ENCODE measurements around the gene EPB41L4B.

EPB41L4B gene

GRCh38 chr9:109166171-109166770 is 154.6 kb downstream of the EPB41L4B start:
- no peak for ATAC-seq (ENCODE audit: low read depth)
- peaks cover 3% of the 10 kb centered on the region for H3K36me3 Mint-ChIP-seq
- no peak overlapping the region for H3K4me3 Mint-ChIP-seq
- H3K9me3 Mint-ChIP-seq: peaks cover 1% of the 10 kb centered on the region
- peaks cover 7% of the 10 kb centered on the region for H3K4me1 Mint-ChIP-seq
- no peak for DNase-seq (ENCODE audit: low spot score in 2 of 2)
- no peak overlapping the region for H3K27ac Mint-ChIP-seq
- peaks cover 18% of the 10 kb centered on the region for H3K27me3 Mint-ChIP-seq

GRCh38 chr9:109164042-109164441 is 156.8 kb downstream of the EPB41L4B start:
- peaks cover 3% of the 10 kb centered on the region for H3K9me3 Mint-ChIP-seq
- no peak overlapping the region for H3K27ac Mint-ChIP-seq
- H3K4me3 Mint-ChIP-seq: no peak overlapping the region
- peaks cover 7% of the 10 kb centered on the region for H3K4me1 Mint-ChIP-seq
- peaks cover 5% of the 10 kb centered on the region for H3K36me3 Mint-ChIP-seq
- DNase-seq (ENCODE audit: low spot score in 2 of 2): no peak
- H3K27me3 Mint-ChIP-seq: peaks cover 17% of the 10 kb centered on the region
- peak; percentile 60 for ATAC-seq (ENCODE audit: low read depth)

GRCh38 chr9:109163194-109163593 is 157.7 kb downstream of the EPB41L4B start:
- ATAC-seq (ENCODE audit: low read depth) (no peak), DNase-seq (ENCODE audit: low spot score in 2 of 2) (no peak)
- Mint-ChIP-seq H3K27ac (no peak overlapping the region), H3K9me3 (peaks cover 3% of the 10 kb centered on the region), H3K4me3 (no peak overlapping the region), H3K4me1 (peaks cover 7% of the 10 kb centered on the region), H3K27me3 (peaks cover 16% of the 10 kb centered on the region), H3K36me3 (peaks cover 5% of the 10 kb centered on the region)

GRCh38 chr9:109162677-109163076 is 158.2 kb downstream of the EPB41L4B start:
- H3K9me3 Mint-ChIP-seq: peaks cover 3% of the 10 kb centered on the region
- H3K4me1 Mint-ChIP-seq: peaks cover 7% of the 10 kb centered on the region
- H3K36me3 Mint-ChIP-seq: peaks cover 5% of the 10 kb centered on the region
- H3K4me3 Mint-ChIP-seq: no peak overlapping the region
- ATAC-seq (ENCODE audit: low read depth): no peak
- no peak for DNase-seq (ENCODE audit: low spot score in 2 of 2)
- H3K27me3 Mint-ChIP-seq: peaks cover 15% of the 10 kb centered on the region
- no peak overlapping the region for H3K27ac Mint-ChIP-seq

GRCh38 chr9:109161471-109161870 is 159.4 kb downstream of the EPB41L4B start:
- ATAC-seq (ENCODE audit: low read depth) (no peak), DNase-seq (ENCODE audit: low spot score in 2 of 2) (no peak)
- Mint-ChIP-seq H3K4me3 (no peak overlapping the region), H3K36me3 (peaks cover 2% of the 10 kb centered on the region), H3K27ac (no peak overlapping the region), H3K9me3 (peaks cover 2% of the 10 kb centered on the region), H3K4me1 (peaks cover 4% of the 10 kb centered on the region), H3K27me3 (peaks cover 11% of the 10 kb centered on the region)

GRCh38 chr9:109159583-109159982 is 161.3 kb downstream of the EPB41L4B start:
- DNase-seq (ENCODE audit: low spot score in 2 of 2) (no peak), ATAC-seq (ENCODE audit: low read depth) (no peak)
- Mint-ChIP-seq H3K27me3 (peaks cover 11% of the 10 kb centered on the region), H3K36me3 (peaks cover 2% of the 10 kb centered on the region), H3K27ac (no peak overlapping the region), H3K4me1 (peaks cover 4% of the 10 kb centered on the region), H3K9me3 (peaks cover 2% of the 10 kb centered on the region), H3K4me3 (no peak overlapping the region)

GRCh38 chr9:109158651-109159050 is 162.2 kb downstream of the EPB41L4B start:
- Mint-ChIP-seq H3K4me1 (no peaks in the 10 kb centered on the region), H3K36me3 (peaks cover 2% of the 10 kb centered on the region), H3K4me3 (no peak overlapping the region), H3K27me3 (peaks cover 6% of the 10 kb centered on the region), H3K27ac (no peak overlapping the region), H3K9me3 (peaks cover 8% of the 10 kb centered on the region)
- ATAC-seq (ENCODE audit: low read depth) (no peak), DNase-seq (ENCODE audit: low spot score in 2 of 2) (no peak)

GRCh38 chr9:109156708-109157107 is 164.2 kb downstream of the EPB41L4B start:
- Mint-ChIP-seq H3K27me3 (peaks cover 4% of the 10 kb centered on the region), H3K4me3 (no peak overlapping the region), H3K9me3 (peaks cover 8% of the 10 kb centered on the region), H3K4me1 (no peaks in the 10 kb centered on the region), H3K36me3 (peaks cover 2% of the 10 kb centered on the region), H3K27ac (no peak overlapping the region)
- no peak for ATAC-seq (ENCODE audit: low read depth)
- no peak for DNase-seq (ENCODE audit: low spot score in 2 of 2)

- H3K4me3 Mint-ChIP-seq: no peak overlapping the region
- H3K36me3 Mint-ChIP-seq: no peaks in the 10 kb centered on the region
- H3K9me3 Mint-ChIP-seq: peaks cover 7% of the 10 kb centered on the region
- ATAC-seq (ENCODE audit: low read depth) (no peak), DNase-seq (ENCODE audit: low spot score in 2 of 2) (no peak)
- H3K4me1 Mint-ChIP-seq: no peaks in the 10 kb centered on the region
- no peak overlapping the region for H3K27ac Mint-ChIP-seq
- peaks cover 2% of the 10 kb centered on the region for H3K27me3 Mint-ChIP-seq
These were observed 169.8 kb downstream of the EPB41L4B start for GRCh38 chr9:109150925-109151545.

GRCh38 chr9:109149722-109150121 is 171.1 kb downstream of the EPB41L4B start:
- ATAC-seq (ENCODE audit: low read depth) (no peak), DNase-seq (ENCODE audit: low spot score in 2 of 2) (no peak)
- no peaks in the 10 kb centered on the region for H3K4me1 Mint-ChIP-seq
- peaks cover 7% of the 10 kb centered on the region for H3K9me3 Mint-ChIP-seq
- peaks cover 6% of the 10 kb centered on the region for H3K27me3 Mint-ChIP-seq
- no peaks in the 10 kb centered on the region for H3K36me3 Mint-ChIP-seq
- H3K27ac Mint-ChIP-seq: no peak overlapping the region
- no peak overlapping the region for H3K4me3 Mint-ChIP-seq

GRCh38 chr9:109149089-109149488 is 171.8 kb downstream of the EPB41L4B start:
- Mint-ChIP-seq H3K4me3 (no peak overlapping the region), H3K27ac (no peak overlapping the region), H3K4me1 (no peaks in the 10 kb centered on the region), H3K27me3 (peaks cover 6% of the 10 kb centered on the region), H3K36me3 (no peaks in the 10 kb centered on the region), H3K9me3 (peaks cover 4% of the 10 kb centered on the region)
- DNase-seq (ENCODE audit: low spot score in 2 of 2) (no peak), ATAC-seq (ENCODE audit: low read depth) (no peak)

- Mint-ChIP-seq H3K36me3 (no peaks in the 10 kb centered on the region), H3K4me3 (no peak overlapping the region), H3K27me3 (peaks cover 6% of the 10 kb centered on the region), H3K4me1 (peaks cover 3% of the 10 kb centered on the region), H3K27ac (no peak overlapping the region), H3K9me3 (no peaks in the 10 kb centered on the region)
- ATAC-seq (ENCODE audit: low read depth) (no peak), DNase-seq (ENCODE audit: low spot score in 2 of 2) (no peak)
These were observed 175.8 kb downstream of the EPB41L4B start for GRCh38 chr9:109145051-109145450.

- H3K9me3 Mint-ChIP-seq: no peaks in the 10 kb centered on the region
- H3K27me3 Mint-ChIP-seq: peaks cover 6% of the 10 kb centered on the region
- DNase-seq (ENCODE audit: low spot score in 2 of 2) (no peak), ATAC-seq (ENCODE audit: low read depth) (peak; percentile 46)
- no peak overlapping the region for H3K27ac Mint-ChIP-seq
- no peak overlapping the region for H3K4me3 Mint-ChIP-seq
- peaks cover 3% of the 10 kb centered on the region for H3K4me1 Mint-ChIP-seq
- no peaks in the 10 kb centered on the region for H3K36me3 Mint-ChIP-seq
These were observed 176.8 kb downstream of the EPB41L4B start for GRCh38 chr9:109143881-109144562.

- Mint-ChIP-seq H3K4me3 (no peak overlapping the region), H3K27ac (no peak overlapping the region), H3K27me3 (peaks cover 9% of the 10 kb centered on the region), H3K9me3 (no peaks in the 10 kb centered on the region), H3K4me1 (peaks cover 3% of the 10 kb centered on the region), H3K36me3 (no peaks in the 10 kb centered on the region)
- no peak for ATAC-seq (ENCODE audit: low read depth)
- no peak for DNase-seq (ENCODE audit: low spot score in 2 of 2)
These were observed 179.5 kb downstream of the EPB41L4B start for GRCh38 chr9:109141375-109141774.

Measured in memory B cell (primary cell).